Suppressor macrophage treated with lipopolysaccharide for 1 hour (primary cell): ENCODE measurements around the gene LIN7B.

Source experiments
- DNase-seq, 3 donors: peaks; one replicate each; pipeline ENCODE4 v3.0.0-alpha.2; 2020 to 2022

LIN7B gene

GRCh38 chr19:49113762-49114629 is at the start of gene LIN7B:
LIN7B (plus strand) TSS chr19:49114370; CDS start chr19:49114405, 35 bp downstream.
- peak; percentile 80 to 94 (median 87) for DNase-seq

GRCh38 chr19:49064768-49065611 is 49.2 kb upstream of the LIN7B start, which contains the start of gene NTF4:
NTF4 (minus strand) TSS chr19:49064818; CDS start chr19:49061997, 2,821 bp downstream.
- DNase-seq: no peak

GRCh38 chr19:49065905-49066512 is 48.2 kb upstream of the LIN7B start:
- DNase-seq: no peak

- no peak for DNase-seq
Observed at GRCh38 chr19:49067554-49067953, 46.6 kb upstream of the LIN7B start.

- DNase-seq: no peak
Observed at GRCh38 chr19:49069026-49069425, 45.1 kb upstream of the LIN7B start.

- DNase-seq: no peak
Observed at GRCh38 chr19:49070416-49070815, 43.8 kb upstream of the LIN7B start.

- peak in 1 of 3 donors; percentile 41 for DNase-seq
Observed at GRCh38 chr19:49071860-49072547, 42.2 kb upstream of the LIN7B start.

- peak; percentile 37 to 53 (median 43) for DNase-seq
Observed at GRCh38 chr19:49073514-49074378, 40.4 kb upstream of the LIN7B start.

GRCh38 chr19:49074869-49075268 is 39.3 kb upstream of the LIN7B start:
- DNase-seq: peak; percentile 44 to 61 (median 58)

GRCh38 chr19:49080392-49080791 is 33.8 kb upstream of the LIN7B start:
- DNase-seq: no peak

GRCh38 chr19:49081273-49081672 is 32.9 kb upstream of the LIN7B start:
- DNase-seq: no peak

- DNase-seq: no peak
Observed at GRCh38 chr19:49084206-49085019, 29.8 kb upstream of the LIN7B start.

GRCh38 chr19:49085020-49085867 is 28.9 kb upstream of the LIN7B start, which contains the start of gene SNRNP70:
SNRNP70 (plus strand) TSS chr19:49085451; CDS start chr19:49086415, 964 bp downstream.
- DNase-seq: peak; percentile 99 to 100 (median 100)

- peak in 1 of 3 donors; percentile 35 for DNase-seq
Observed at GRCh38 chr19:49085868-49086232, 28.3 kb upstream of the LIN7B start.

GRCh38 chr19:49086296-49086695 is 27.9 kb upstream of the LIN7B start:
- no peak for DNase-seq

GRCh38 chr19:49091391-49092038 is 22.7 kb upstream of the LIN7B start:
- no peak for DNase-seq

GRCh38 chr19:49092686-49093085 is 21.5 kb upstream of the LIN7B start:
- DNase-seq: no peak

GRCh38 chr19:49094505-49095482 is 19.4 kb upstream of the LIN7B start:
- DNase-seq: no peak
